HG03469 (cell line): ENCODE results near the gene FSIP2.
"Not testable (repeated sequence)": the region's sequence is repeated elsewhere in the genome, so short reads cannot be mapped to it uniquely, and the experiment has no call there.

Experiments
- ATAC-seq: cut with Tn5 transposase; IDR thresholded peaks from one replicate; pipeline ENCODE4 v1.9.1; 2021; ENCODE audit warnings: mild to moderate bottlenecking, moderate library complexity, moderate number of reproducible peaks; ENCODE audit not compliant: unreplicated experiment

The FSIP2 gene

DNA sequence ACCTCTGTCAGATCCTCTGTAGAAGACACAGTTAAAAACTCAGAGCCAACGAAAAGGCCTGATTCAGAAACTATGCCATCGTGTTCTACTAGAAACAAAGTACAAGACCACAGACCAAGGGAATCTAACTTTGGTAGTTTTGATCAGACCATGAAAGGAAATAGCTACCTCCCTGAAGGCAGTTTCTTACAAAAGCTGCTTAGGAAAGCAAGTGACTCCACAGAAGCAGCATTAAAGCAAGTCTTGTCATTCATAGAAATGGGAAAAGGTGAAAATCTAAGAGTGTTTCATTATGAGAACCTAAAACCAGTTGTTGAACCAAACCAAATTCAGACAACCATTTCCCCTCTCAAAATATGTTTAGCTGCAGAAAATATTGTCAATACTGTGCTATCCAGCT, 58.2 kb downstream of the FSIP2 start:
- ATAC-seq = no peak

DNA sequence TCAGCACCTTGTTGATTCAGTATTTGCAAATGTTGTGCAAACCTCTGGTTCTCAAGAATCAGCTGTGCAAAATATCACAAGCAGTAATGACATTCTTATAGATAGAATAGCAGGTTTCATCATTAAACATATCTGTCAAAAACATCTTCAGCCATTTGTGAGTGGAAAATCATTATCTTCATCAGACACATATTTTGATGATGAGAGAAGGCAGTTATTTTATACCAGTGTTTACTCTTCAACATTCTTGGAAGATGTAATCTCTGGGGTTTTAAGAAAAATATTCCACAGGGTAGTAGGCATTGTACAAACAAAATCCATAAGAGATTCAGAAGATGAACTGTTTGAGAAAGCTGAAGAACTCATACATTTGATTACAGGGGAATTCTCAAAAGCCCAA, 64.3 kb downstream of the FSIP2 start:
- no peak for ATAC-seq

- ATAC-seq = no peak
These were observed 68.2 kb downstream of the FSIP2 start for GRCh38 chr2:185806783-185807182.

DNA sequence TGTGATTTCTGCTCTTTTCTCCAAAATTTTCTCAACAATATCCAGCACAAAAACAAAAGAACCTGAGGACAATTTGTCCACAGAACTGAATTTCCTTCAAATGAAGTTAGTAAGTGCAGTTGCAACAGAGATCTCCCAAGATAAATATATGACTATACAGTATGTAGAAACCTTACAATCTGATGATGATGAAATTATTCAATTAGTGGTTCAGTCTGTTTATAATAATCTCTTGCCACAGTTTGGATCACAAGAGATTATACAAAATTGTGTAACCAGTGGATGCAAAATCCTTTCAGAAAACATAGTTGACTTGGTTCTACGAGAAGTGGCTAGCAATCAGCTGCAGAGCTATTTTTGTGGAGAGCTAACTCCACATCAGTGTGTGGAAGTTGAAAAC, 68.7 kb downstream of the FSIP2 start:
- no peak for ATAC-seq

GRCh38 chr2:185811580-185811979, 73.0 kb downstream of the FSIP2 start:
- ATAC-seq = no peak

GRCh38 chr2:185813707-185814106, 75.1 kb downstream of the FSIP2 start:
- no peak for ATAC-seq

- ATAC-seq = no peak
These were observed 79.4 kb downstream of the FSIP2 start for GRCh38 chr2:185817991-185818390.

DNA sequence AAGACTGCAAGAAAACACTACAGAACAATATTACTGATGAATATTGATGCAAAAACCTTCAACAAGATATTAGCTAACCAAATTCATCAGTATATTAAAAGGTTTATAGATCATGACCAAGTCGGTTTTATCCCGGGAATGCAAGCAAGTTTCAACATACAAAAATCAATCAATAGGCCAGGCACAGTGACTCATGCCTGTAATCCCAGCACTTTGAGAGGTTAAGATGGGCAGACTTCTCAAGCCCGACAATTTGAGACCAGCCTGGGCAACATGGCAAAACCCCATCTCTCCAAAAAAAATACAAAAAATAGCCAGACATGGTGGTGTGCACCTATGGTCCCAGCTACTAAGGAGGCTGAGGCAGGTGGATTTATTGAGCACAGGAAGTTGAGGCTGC, 82.9 kb downstream of the FSIP2 start:
- ATAC-seq = no peak

DNA sequence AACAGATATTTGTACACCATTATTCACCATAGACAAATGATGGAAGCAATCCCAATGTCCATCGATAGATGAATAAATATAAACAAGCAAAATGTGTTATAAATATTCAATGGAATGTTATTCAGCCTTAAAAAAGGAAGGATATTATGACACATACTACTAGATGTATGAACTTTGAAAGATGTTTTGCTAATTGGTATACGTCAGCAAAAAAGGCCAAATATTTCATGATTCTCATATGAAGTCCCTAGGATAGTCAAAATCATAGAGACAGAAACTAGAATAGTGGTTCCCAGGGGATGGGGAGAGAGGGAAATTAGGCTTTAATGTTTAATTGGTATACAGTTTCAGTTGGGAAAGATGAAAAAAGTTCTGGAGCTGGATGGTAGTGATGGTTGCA, 85.2 kb downstream of the FSIP2 start:
- no peak for ATAC-seq

GRCh38 chr2:185825557-185825956, 87.0 kb downstream of the FSIP2 start:
- ATAC-seq = no peak

DNA sequence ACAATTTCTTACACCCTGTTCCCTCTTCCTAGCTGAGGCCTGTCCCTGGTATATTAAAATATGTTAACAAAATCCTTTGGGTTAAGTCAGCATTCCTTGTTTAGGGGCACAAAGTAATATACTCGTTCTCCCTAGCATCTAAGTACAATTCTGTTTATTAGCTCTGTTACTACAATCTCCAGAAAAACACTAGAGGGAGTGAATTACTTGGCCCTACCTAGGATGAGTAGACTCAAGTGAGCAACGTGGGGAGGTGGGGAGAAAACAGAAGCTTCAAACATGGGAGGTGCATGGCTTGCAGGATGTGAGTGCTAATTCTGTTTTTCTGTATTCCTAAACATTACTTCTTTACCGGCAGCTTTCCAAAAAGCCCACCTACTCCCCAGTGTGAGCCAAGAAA, 89.7 kb downstream of the FSIP2 start:
- ATAC-seq = no peak

- ATAC-seq = no peak
These were observed 95.3 kb downstream of the FSIP2 start for GRCh38 chr2:185833864-185834263.

DNA sequence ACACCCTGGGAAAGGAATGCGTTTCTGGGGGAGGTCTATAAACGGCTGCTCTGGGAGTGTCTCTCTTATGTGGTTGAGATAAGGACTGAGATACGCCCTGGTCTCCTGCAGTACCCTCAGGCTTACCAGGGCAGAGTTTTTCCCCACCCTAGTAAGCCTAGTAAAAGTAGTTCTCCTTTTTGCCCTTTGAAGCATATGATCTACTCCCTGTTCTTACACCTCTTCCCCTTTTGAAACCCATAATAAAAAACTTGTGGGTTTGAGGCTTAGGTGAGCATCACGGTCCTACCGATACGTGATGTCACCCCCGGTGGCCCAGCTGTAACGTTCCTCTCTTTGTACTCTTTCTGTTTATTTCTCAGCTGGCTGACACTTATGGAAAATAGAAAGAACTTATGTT, 97.4 kb downstream of the FSIP2 start:
- ATAC-seq = no peak

- no peak for ATAC-seq
These were observed 116.3 kb downstream of the FSIP2 start for GRCh38 chr2:185854885-185855284.

- ATAC-seq = no peak
These were observed 119.1 kb downstream of the FSIP2 start for GRCh38 chr2:185857691-185858090.

DNA sequence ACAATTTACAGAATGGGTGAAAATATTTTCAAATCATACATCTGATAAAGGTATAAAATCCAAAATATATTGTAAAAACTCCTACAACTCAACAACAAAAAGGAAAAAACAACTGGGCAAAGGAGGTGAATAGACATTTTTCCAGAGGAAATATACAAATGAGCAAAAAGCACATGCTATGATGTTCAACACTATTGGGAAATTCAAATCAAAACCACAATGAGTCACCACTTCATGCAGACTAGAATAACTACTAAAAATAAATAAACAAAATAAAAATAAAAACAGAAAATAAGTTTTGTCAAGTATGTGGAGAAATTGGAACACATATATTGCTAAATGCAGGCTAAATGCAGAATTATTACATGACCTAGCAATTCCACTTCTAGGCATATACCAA, 120.9 kb downstream of the FSIP2 start:
- no peak for ATAC-seq

GRCh38 chr2:185860321-185860720, 121.7 kb downstream of the FSIP2 start:
- ATAC-seq = no peak

DNA sequence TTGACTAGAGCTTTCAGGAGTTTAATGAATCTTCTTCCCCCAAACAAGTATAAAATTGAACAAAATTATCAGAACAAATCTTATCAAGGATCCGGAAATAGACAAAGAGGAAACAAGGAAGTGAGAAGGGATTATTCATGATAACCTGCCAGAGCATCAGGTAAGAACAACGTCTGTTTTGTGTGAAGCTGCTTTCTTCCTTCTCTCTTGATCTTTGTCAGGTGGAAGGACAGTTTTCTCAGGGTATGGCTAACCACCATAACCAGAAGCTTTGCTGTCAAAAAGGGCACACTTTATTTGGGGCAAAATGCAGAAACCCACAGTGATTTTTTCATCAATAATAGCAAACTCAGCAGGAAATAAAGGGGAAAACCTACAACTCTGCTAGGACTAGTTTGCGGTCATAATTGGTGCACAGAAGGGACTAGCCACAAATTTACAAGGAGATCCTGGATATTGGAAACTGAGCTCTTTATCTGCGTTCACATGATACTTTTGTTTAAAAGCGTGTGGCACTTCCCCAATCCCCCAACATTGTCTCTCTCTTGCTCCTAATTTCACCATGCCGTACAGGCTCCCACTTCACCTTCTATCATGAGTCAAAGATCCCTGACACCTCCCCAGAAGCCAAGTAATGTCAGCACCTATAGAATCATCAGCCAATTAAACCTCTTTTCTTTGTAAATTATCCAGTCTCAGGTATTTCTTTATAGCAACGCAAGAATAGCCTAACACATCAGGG, 124.2 kb downstream of the FSIP2 start:
- ATAC-seq = no peak

GRCh38 chr2:185864468-185865260, 126.1 kb downstream of the FSIP2 start:
- ATAC-seq = not testable (repeated sequence)

GRCh38 chr2:185875136-185875931, 136.7 kb downstream of the FSIP2 start:
- no peak for ATAC-seq

GRCh38 chr2:185876234-185876633, 137.6 kb downstream of the FSIP2 start:
- ATAC-seq = no peak

DNA sequence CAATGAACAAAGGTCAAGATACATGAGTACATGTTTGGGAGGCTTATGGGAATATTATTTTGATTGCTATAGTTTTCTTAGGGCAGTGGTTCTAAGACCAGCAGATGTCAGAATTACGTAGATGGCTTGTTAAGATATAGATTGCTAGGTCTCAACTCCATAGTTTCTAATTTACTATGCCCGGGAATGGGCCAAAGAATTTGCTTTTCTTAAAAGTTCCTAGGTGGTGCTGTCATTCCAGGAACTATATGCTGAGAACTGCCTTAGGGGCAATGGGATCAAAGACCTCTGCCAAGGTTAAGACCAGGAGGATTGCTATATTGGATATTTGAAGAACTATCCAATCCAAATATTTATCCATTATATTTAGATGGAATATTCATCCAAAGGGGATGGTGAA, 141.8 kb downstream of the FSIP2 start:
- no peak for ATAC-seq
